ENCODE data around the gene PXMP4. TPM values are rescaled to one million over a fixed set of nuclear protein-coding genes. Genes with fewer than 3 reads are reported as not detected.
"Not testable (repeated sequence)": the region's sequence is repeated elsewhere in the genome, so short reads cannot be mapped to it uniquely, and the experiment has no call there.

The PXMP4 gene
- total and polyA plus RNA-seq, 7 donors, result 4.5 to 8.2 (median 6.6) TPM

DNA sequence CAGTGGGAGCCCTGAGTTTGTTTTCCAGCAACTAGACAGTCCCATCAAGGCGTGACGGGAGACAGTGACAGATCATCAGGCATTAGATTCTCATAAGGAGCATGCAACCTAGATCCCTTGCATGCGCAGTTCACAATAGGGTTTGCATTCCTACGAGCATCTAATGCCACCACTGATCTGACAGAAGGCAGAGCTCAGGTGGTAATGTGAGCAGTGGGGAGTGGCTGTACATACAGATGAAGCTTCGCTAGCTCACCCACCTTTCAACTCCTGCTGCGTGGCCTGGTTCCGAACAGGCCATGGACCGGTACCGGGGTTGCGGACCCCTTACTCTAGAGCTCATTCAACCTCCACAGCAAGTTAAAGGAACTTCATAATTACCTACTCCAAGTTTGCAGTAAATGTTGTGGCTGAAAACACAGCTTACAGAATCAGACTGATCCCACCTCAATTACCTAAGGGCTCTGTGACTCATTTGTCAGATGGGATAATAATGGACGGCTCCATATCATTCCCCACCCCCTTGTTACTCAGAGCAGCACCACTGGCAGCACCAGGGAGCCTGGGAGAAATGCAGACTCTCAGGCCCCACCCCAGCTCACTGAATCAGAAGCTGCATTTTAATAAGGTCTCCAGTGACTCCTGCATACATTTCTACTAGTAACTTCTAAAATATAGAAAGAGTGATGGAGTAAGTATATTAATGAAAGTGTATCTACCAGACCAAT lies 15.7 kb downstream of the PXMP4 start:
- no peak overlapping the region for H3K4me3 ChIP-seq
- 92 to 95% methylated on average over 11 of the region's 11 CpGs for WGBS, 2 donors
- H3K36me3 ChIP-seq, result peaks cover 0 to 20% (median 4%) of the 10 kb centered on the region in 4 donors
- TF ChIP-seq POLR2A (IDR thresholded peaks at IDR 0.05) (no peak), EP300 (IDR thresholded peaks at IDR 0.05) (no peak), POLR2AphosphoS5 (IDR thresholded peaks at IDR 0.05) (no peak)
- TF ChIP-seq, protein P1, sequence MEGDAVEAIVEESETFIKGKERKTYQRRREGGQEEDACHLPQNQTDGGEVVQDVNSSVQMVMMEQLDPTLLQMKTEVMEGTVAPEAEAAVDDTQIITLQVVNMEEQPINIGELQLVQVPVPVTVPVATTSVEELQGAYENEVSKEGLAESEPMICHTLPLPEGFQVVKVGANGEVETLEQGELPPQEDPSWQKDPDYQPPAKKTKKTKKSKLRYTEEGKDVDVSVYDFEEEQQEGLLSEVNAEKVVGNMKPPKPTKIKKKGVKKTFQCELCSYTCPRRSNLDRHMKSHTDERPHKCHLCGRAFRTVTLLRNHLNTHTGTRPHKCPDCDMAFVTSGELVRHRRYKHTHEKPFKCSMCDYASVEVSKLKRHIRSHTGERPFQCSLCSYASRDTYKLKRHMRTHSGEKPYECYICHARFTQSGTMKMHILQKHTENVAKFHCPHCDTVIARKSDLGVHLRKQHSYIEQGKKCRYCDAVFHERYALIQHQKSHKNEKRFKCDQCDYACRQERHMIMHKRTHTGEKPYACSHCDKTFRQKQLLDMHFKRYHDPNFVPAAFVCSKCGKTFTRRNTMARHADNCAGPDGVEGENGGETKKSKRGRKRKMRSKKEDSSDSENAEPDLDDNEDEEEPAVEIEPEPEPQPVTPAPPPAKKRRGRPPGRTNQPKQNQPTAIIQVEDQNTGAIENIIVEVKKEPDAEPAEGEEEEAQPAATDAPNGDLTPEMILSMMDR (IDR thresholded peaks at IDR 0.05), result no peak
- no peaks in the 10 kb centered on the region for H3K9me3 ChIP-seq
- no peak overlapping the region for H3K27ac ChIP-seq
- H3K27me3 ChIP-seq, result no peaks in the 10 kb centered on the region
- peaks cover 0 to 10% (median 8%) of the 10 kb centered on the region in 4 donors for H3K4me1 ChIP-seq
- intact Hi-C loops (cut with DNase I), result no loop called here
- no peak for DNase-seq

DNA sequence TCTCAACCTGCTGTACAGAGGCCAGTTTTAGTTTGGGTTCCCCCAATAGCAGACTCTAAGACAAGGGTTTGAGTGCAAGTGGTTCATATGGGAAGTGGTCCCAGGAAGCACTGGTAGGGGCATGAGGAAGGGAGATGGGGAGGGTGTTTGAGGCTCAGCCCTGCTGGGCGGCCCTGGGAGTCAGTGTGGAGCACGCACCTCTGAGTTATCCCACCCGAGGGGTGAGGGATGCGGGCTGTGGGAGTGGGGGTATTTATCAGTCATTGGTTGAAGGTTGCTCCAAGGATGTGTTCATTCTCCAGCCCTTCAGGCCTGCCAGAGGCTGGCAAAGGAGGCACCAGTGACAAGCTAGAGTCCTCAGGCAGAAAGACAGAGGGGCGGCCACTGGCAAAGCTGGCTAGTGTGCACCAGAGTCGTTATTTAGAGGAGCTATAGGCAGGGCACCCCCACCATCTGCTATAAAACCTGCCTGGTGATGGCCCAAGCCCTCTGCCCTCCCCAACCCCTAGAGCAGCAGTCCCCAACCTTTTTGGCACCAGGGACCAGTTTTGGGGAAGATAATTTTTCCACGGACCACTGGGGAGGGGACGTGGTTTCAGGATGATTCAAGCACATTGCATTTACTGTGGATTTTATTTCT lies 16.5 kb downstream of the PXMP4 start:
- peaks cover 0 to 10% (median 8%) of the 10 kb centered on the region in 4 donors for H3K4me1 ChIP-seq
- DNase-seq, result no peak
- H3K27me3 ChIP-seq, result no peaks in the 10 kb centered on the region
- 94 to 95% methylated on average over 8 of the region's 8 CpGs for WGBS, 2 donors
- TF ChIP-seq POLR2AphosphoS5 (IDR thresholded peaks at IDR 0.05) (no peak), EP300 (IDR thresholded peaks at IDR 0.05) (no peak), POLR2A (IDR thresholded peaks at IDR 0.05) (no peak)
- TF ChIP-seq, protein P1 (IDR thresholded peaks at IDR 0.05), result no peak
- no peaks in the 10 kb centered on the region for H3K9me3 ChIP-seq
- H3K36me3 ChIP-seq, result peaks cover 0 to 20% (median 4%) of the 10 kb centered on the region in 4 donors
- no peak overlapping the region for H3K4me3 ChIP-seq
- intact Hi-C loops (cut with DNase I), result no loop called here
- no peak overlapping the region for H3K27ac ChIP-seq

DNA sequence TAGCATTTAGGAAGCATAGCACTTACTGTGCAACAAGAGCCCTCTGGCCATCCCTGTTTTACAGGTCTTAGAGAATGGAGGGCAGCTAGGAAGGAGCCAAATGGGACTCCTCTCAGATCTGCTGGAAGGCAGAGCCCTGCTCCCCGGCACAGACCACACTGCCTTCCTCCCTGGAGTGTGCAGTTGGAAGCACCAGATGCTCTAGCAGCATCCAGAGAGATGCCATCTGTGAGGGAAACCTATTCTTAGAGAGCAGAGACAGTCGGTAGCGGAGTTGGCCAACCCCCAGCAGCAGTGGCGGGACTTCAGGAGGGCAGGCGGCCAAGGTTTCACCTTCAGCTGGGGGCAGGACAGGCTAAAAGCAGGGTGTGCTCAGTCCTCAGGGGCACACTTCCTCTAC lies 17.2 kb downstream of the PXMP4 start:
- DNase-seq, result peak; percentile 77
- WGBS, 2 donors, result 79 to 94% methylated on average over 5 of the region's 5 CpGs
- intact Hi-C loops (cut with DNase I), result no loop called here

DNA sequence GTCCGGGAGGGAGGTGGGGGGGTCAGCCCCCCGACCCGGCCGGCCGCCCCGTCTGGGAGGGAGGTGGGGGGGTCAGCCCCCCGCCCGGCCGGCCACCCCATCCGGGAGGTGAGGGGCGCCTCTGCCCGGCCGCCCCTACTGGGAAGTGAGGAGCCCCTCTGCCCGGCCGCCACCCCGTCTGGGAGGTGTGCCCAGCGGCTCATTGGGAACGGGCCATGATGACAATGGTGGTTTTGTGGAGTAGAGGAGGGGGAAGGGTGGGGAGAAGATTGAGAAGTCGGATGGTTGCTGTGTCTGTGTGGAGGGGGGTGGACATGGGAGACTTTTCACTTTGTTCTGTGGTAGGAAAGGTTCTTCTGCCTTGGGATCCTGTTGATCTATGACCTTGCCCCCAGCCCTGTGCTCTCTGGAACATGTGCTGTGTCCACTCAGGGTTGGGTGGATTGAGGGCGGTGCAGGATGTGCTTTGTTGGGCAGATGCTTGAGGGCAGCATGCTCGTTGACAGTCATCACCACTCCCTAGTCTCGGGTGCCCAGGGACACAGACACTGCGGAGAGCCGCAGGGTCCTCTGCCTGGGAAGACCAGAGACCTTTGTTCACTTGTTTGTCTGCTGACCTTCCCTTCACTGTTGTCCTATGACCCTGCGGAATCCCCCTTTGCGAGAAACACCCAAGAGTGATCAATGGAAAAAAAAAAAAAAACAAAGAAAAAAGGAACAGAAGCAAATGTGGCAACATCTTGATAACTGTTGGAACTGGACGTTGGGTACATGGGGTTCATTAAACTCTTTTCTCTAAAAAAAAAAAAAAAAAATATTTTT lies 18.3 kb downstream of the PXMP4 start:
- TF ChIP-seq EP300 (IDR thresholded peaks at IDR 0.05), result no peak
- TF ChIP-seq POLR2A (IDR thresholded peaks at IDR 0.05), result no peak
- TF ChIP-seq, protein P1 (IDR thresholded peaks at IDR 0.05), result no peak
- TF ChIP-seq POLR2AphosphoS5 (IDR thresholded peaks at IDR 0.05), result no peak
- Histone ChIP-seq H3K4me3 (no peak overlapping the region), H3K9me3 (no peaks in the 10 kb centered on the region), H3K36me3 (peaks cover 0 to 9% (median 0%) of the 10 kb centered on the region in 4 donors), H3K27ac (no peak overlapping the region), H3K4me1 (peaks cover 0 to 18% (median 17%) of the 10 kb centered on the region in 4 donors), H3K27me3 (no peaks in the 10 kb centered on the region)
- WGBS, 2 donors, result 92% methylated on average over 27 of the region's 27 CpGs
- no peak for DNase-seq
- intact Hi-C loops (cut with DNase I), result no loop called here

More for the DNA sequence above, 17.2 kb downstream of the PXMP4 start:
- TF ChIP-seq EP300 (IDR thresholded peaks at IDR 0.05) (no peak), POLR2AphosphoS5 (IDR thresholded peaks at IDR 0.05) (no peak), POLR2A (IDR thresholded peaks at IDR 0.05) (no peak)
- TF ChIP-seq, protein P1 (IDR thresholded peaks at IDR 0.05), result no peak
- Histone ChIP-seq H3K27me3 (no peaks in the 10 kb centered on the region), H3K27ac (peak overlapping the region in 1 of 4 donors; percentile 12), H3K4me1 (peaks cover 0 to 10% (median 8%) of the 10 kb centered on the region in 4 donors), H3K36me3 (peaks cover 0 to 19% (median 4%) of the 10 kb centered on the region in 4 donors), H3K9me3 (no peaks in the 10 kb centered on the region), H3K4me3 (no peak overlapping the region)

DNA sequence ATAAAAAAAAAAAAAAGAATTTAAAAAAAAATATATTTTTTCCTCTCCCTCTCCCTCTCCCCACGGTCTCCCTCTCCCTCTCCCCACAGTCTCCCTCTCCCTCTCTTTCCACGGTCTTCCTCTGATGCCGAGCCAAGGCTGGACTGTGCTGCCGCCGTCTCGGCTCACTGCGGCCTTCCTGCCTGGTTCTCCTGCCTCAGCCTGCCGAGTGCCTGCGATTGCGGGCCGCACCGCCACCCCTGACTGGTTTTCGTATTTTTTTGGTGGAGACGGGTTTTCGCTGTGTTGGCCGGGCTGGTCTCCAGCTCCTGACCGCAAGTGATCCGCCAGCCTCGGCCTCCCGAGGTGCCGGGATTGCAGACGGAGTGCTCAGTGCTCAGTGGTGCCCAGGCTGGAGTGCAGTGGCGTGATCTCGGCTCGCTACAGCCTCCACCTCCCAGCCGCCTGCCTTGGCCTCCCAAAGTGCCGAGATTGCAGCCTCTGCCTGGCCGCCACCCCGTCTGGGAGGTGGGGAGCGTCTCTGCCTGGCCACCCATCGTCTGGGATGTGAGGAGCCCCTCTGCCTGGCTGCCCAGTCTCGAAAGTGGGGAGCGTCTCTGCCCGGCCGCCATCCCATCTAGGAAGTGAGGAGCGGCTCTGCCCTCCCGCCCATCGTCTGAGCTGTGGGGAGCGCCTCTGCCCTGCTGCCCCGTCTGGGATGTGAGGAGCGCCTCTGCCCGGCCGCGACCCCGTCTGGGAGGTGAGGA lies 19.2 kb downstream of the PXMP4 start:
- WGBS, 2 donors, result 90 to 97% methylated on average over 45 of the region's 45 CpGs
- H3K27me3 ChIP-seq; intact Hi-C loops (cut with DNase I); H3K36me3 ChIP-seq; DNase-seq; H3K27ac ChIP-seq; H3K9me3 ChIP-seq; H3K4me3 ChIP-seq: not testable (repeated sequence)
- peaks cover 0 to 26% (median 23%) of the 10 kb centered on the region in 4 donors for H3K4me1 ChIP-seq

DNA sequence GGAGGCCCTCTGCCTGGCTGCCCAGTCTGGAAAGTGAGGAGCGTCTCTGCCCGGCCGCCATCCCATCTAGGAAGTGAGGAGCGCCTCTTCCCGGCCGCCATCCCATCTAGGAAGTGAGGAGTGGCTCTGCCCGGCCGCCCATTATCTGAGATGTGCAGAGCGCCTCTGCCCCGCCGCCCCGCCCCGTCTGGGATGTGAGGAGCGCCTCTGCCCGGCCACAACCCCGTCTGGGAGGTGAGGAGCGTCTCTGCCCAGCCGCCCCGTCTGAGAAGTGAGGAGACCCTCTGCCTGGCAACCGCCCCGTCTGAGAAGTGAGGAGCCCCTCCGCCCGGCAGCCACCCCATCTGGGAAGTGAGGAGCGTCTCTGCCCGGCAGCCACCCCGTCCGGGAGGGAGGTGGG lies 21.1 kb downstream of the PXMP4 start:
- H3K4me3 ChIP-seq; H3K27me3 ChIP-seq; H3K27ac ChIP-seq; DNase-seq; H3K9me3 ChIP-seq; intact Hi-C loops (cut with DNase I); H3K36me3 ChIP-seq: not testable (repeated sequence)
- peaks cover 0 to 35% (median 30%) of the 10 kb centered on the region in 4 donors for H3K4me1 ChIP-seq
- 93 to 96% methylated on average over 19 to 20 of the region's 27 CpGs for WGBS, 2 donors

All from sigmoid colon (tissue), 7 donors.